Left cardiac atrium (tissue), 4 donors: ENCODE results near the gene MYO7A. TPM values are rescaled to one million over a fixed set of nuclear protein-coding genes. Genes with fewer than 3 reads are reported as not detected.

Source experiments
- ATAC-seq, 2 donors: fragments of 200-7000 bp; cut with Tn5 transposase; one replicate each; pipeline ENCODE4 v1.9.1; 2020; ENCODE audit warnings: mild to moderate bottlenecking in 2 of 2, moderate library complexity in 2 of 2
- DNase-seq: peaks from one replicate; pipeline ENCODE4 v3.0.0-alpha.2; 2020
- intact Hi-C, 2 donors: fragments of 100-400 bp; cut with DNase I; formaldehyde crosslinking; loops; one replicate each; pipeline versions ENCODE4 v1.14.1 to v1.15.1; 2022 to 2023
- total RNA-seq, 2 donors: library from RNA; stranded (reverse); fragmentation: NEBNext Ultra II Directional; extraction: Animal tissue kit (Norgen Biotek cat#: 25700); gene quantifications; one replicate each; pipeline ENCODE4 v1.2.1, GENCODE V29; 2021
- donor health status: DM: no; HTN: yes; CAD: no.
- donor health status: DM: no; HTN: yes; CAD: no; lungs with severe emphysema.
- donor health status: DM: yes; HTN: yes; CAD: no.
- donor health status: Dilated cardiomyopathy.

MYO7A gene
- total RNA-seq, 2 donors from 2014 or later: 7.5 to 11.1 TPM

- intact Hi-C loops: no loop called here
- DNase-seq (no peak), ATAC-seq (no peak)
Measured at GRCh38 chr11:77138106-77138649, 10.1 kb downstream of the MYO7A start.

- DNase-seq (no peak), ATAC-seq (no peak)
- intact Hi-C loops: no loop called here
Measured at GRCh38 chr11:77139201-77139600, 11.2 kb downstream of the MYO7A start.

GRCh38 chr11:77140231-77140851, 12.3 kb downstream of the MYO7A start:
- DNase-seq: peak; percentile 75

GRCh38 chr11:77141034-77141433, 13.0 kb downstream of the MYO7A start:
- intact Hi-C loops: no loop called here
- no peak for DNase-seq
- ATAC-seq: peak in 1 of 2 donors; percentile 6

More at GRCh38 chr11:77140231-77140851, 12.3 kb downstream of the MYO7A start:
- peak; percentile 73 to 78 for ATAC-seq
- intact Hi-C loops: no loop called here

- DNase-seq (no peak), ATAC-seq (no peak)
- intact Hi-C loops: no loop called here
Measured at GRCh38 chr11:77141475-77141874, 13.4 kb downstream of the MYO7A start.

- no peak for ATAC-seq
- intact Hi-C loops: no loop called here
- no peak for DNase-seq
Measured at GRCh38 chr11:77142091-77142975, 14.3 kb downstream of the MYO7A start.

GRCh38 chr11:77143405-77144020, 15.5 kb downstream of the MYO7A start:
- no peak for DNase-seq
- intact Hi-C loops: no loop called here
- ATAC-seq: no peak

GRCh38 chr11:77144196-77144856, 16.3 kb downstream of the MYO7A start:
- intact Hi-C loops: no loop called here
- DNase-seq (no peak), ATAC-seq (no peak)

GRCh38 chr11:77144857-77145428, 16.9 kb downstream of the MYO7A start:
- no peak for ATAC-seq
- DNase-seq: no peak
- intact Hi-C loops: no loop called here

- intact Hi-C loops: no loop called here
- DNase-seq: no peak
- no peak for ATAC-seq
Measured at GRCh38 chr11:77146261-77147035, 18.4 kb downstream of the MYO7A start.

GRCh38 chr11:77147036-77147315, 18.9 kb downstream of the MYO7A start:
- no peak for DNase-seq
- intact Hi-C loops: no loop called here
- ATAC-seq: no peak

GRCh38 chr11:77147668-77148321, 19.7 kb downstream of the MYO7A start:
- DNase-seq (no peak), ATAC-seq (peak; percentile 55 to 68)
- intact Hi-C loops: no loop called here

GRCh38 chr11:77148963-77149715, 21.1 kb downstream of the MYO7A start:
- ATAC-seq (no peak), DNase-seq (no peak)
- intact Hi-C loops: no loop called here

GRCh38 chr11:77149716-77150392, 21.8 kb downstream of the MYO7A start:
- DNase-seq (no peak), ATAC-seq (no peak)
- intact Hi-C loops: no loop called here

GRCh38 chr11:77150836-77151235, 22.8 kb downstream of the MYO7A start:
- ATAC-seq (no peak), DNase-seq (no peak)
- intact Hi-C loops: no loop called here

- DNase-seq: no peak
- intact Hi-C loops: no loop called here
- no peak for ATAC-seq
Measured at GRCh38 chr11:77151804-77152509, 23.9 kb downstream of the MYO7A start.
